NCI-H2081 (cell line): ENCODE measurements around the gene ITIH1.

ENCODE experiments used
- DNase-seq, 2 experiments: peaks; one replicate each; lab custom pipeline; 2025; lab: John Stamatoyannopoulos, UW

The ITIH1 gene

GRCh38 chr3:52813810-52814209 lies 36.4 kb downstream of the ITIH1 start:
- DNase-seq = no peak

GRCh38 chr3:52816199-52816598 lies 38.8 kb downstream of the ITIH1 start:
- DNase-seq = no peak

- no peak for DNase-seq
Observed at GRCh38 chr3:52816654-52817053, 39.3 kb downstream of the ITIH1 start.

- no peak for DNase-seq
Observed at GRCh38 chr3:52817221-52817620, 39.8 kb downstream of the ITIH1 start.

- DNase-seq = no peak
Observed at GRCh38 chr3:52817860-52818259, 40.5 kb downstream of the ITIH1 start.

GRCh38 chr3:52819936-52820335 lies 42.5 kb downstream of the ITIH1 start:
- no peak for DNase-seq

GRCh38 chr3:52820736-52821135 lies 43.3 kb downstream of the ITIH1 start:
- no peak for DNase-seq

- DNase-seq = no peak
Observed at GRCh38 chr3:52822363-52822762, 45.0 kb downstream of the ITIH1 start.

GRCh38 chr3:52824037-52824436 lies 46.6 kb downstream of the ITIH1 start:
- DNase-seq = no peak

- DNase-seq = no peak
Observed at GRCh38 chr3:52827441-52827840, 50.0 kb downstream of the ITIH1 start.

- no peak for DNase-seq
Observed at GRCh38 chr3:52827866-52828376, 50.5 kb downstream of the ITIH1 start.

- DNase-seq = no peak
Observed at GRCh38 chr3:52829482-52829881, 52.1 kb downstream of the ITIH1 start.

- no peak for DNase-seq
Observed at GRCh38 chr3:52829906-52830463, 52.6 kb downstream of the ITIH1 start.

GRCh38 chr3:52830535-52831258 lies 53.3 kb downstream of the ITIH1 start, which contains the start of gene ITIH4:
ITIH4 (minus strand) TSS chr3:52830672; CDS start chr3:52830642, 30 bp downstream.
- DNase-seq = no peak

- DNase-seq = peak in 1 of 2 experiments; percentile 9
Observed at GRCh38 chr3:52831500-52832301, 54.3 kb downstream of the ITIH1 start.

GRCh38 chr3:52833202-52833601 lies 55.8 kb downstream of the ITIH1 start:
- DNase-seq = no peak

GRCh38 chr3:52834871-52835501 lies 57.6 kb downstream of the ITIH1 start, which contains the start of gene MUSTN1:
MUSTN1 (minus strand) TSS chr3:52835019; CDS start chr3:52834948, 71 bp downstream.
- DNase-seq = no peak

- DNase-seq = no peak
Observed at GRCh38 chr3:52835766-52836470, 58.5 kb downstream of the ITIH1 start.

- no peak for DNase-seq
Observed at GRCh38 chr3:52836471-52836845, 59.1 kb downstream of the ITIH1 start.

- DNase-seq = no peak
Observed at GRCh38 chr3:52836986-52837385, 59.6 kb downstream of the ITIH1 start.

GRCh38 chr3:52838561-52839267 lies 61.3 kb downstream of the ITIH1 start:
- no peak for DNase-seq
